Dedifferentiated amniotic fluid mesenchymal stem cell (primary cell): Measurements from ENCODE around the gene PRICKLE3.
"Not testable (repeated sequence)": the region's sequence is repeated elsewhere in the genome, so short reads cannot be mapped to it uniquely, and the experiment has no call there.

Experiments
- DNase-seq: peaks from one replicate; pipeline ENCODE4 v3.0.0-alpha.2; 2016; ENCODE audit errors: extremely low spot score

PRICKLE3 gene

DNA sequence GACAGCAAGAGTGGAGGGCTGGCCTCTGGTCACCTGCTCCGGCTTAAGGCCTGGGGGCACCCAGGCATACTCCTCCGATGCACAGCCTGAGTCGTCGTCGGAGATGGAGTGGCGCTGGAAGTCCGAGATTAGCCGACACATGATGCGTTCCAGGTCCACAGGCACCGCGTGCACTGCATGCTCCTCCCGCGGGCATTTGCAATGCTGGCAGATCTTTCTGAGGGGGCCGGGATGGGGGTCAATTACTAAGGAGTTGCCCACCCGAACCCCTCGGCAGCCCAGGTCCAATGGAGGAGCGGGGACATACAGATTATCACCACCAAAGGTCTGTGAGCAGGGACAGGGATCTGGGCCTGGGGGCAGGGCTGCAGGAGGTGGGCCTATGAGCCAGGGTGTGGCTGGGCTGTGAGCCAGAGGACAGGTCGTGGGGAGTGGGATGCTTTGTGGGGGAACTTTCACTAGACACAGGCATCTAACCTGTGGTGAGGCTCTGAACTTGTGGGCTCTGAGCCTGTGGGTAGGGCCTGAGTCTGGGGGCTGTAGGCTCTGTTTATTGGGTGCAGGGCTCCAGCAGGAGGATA lies 2.4 kb downstream of the PRICKLE3 start:
- no peak for DNase-seq

DNA sequence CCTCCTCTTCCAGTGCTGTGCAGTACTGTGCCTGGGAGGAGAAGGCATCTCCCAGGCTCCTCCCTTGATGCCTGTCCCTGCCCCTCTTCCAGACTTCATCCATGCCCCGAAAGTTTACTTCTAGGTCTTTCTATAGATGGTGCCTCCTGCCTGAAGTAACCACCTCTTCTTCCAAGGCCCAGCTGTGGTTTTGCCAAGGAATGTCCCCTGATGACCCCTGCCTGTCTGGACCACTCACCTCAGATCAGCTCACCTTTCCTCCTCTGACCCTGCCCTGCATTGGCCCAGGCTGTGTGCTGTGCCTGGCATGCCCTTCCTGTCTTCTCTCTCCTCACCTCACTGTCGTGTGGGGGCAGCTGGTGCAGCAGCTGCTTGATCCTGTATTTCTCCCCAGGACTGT lies 6.8 kb downstream of the PRICKLE3 start:
- DNase-seq, result no peak

DNA sequence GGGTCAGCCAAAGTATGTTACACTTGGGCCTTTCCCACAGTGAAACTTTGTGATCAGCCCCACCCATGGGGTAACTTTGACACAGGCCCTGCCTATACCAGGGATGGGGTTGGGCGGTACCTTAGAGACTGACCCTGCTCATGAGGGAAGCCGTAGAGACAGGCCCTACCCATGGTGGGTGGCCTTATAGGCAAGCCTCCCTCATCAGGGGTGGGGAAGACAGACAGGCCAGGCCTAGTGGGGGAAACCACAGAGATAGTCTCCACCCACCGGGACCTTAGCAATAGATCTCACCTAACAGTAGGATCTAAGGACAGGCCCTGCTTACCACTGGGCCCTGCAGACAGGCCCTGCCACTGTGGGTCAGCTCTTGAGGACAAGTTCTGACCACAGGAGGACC lies 7.6 kb downstream of the PRICKLE3 start:
- DNase-seq, result no peak

DNA sequence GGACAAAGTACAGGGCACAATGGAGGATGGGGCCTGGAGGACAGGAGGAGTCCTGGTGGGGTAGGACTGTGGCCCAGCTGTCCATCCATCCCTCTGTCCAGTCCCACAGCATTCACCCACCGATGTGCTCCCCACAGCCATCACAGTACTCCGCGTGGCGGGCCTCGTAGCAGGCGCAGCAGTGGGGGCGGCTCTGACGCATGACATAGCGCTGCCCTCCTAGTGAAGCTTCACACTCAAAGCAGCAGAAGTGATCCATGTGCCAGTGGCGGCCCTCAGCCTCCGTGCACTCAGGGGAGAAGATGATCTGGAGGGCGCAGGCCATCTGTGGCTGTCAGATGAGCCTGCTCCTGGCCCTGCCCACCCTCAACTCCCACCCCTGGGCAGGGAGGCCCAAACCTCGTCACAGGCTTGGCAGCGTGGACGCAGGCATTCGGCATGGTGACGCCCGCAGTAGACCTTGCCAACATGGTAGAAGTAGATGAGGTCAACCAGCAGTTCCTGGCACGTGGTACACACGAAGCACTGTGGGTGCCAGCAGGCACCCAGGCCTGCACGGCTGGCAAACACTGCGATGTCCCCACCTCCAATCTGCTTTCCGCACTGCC lies 8.2 kb downstream of the PRICKLE3 start:
- no peak for DNase-seq

DNA sequence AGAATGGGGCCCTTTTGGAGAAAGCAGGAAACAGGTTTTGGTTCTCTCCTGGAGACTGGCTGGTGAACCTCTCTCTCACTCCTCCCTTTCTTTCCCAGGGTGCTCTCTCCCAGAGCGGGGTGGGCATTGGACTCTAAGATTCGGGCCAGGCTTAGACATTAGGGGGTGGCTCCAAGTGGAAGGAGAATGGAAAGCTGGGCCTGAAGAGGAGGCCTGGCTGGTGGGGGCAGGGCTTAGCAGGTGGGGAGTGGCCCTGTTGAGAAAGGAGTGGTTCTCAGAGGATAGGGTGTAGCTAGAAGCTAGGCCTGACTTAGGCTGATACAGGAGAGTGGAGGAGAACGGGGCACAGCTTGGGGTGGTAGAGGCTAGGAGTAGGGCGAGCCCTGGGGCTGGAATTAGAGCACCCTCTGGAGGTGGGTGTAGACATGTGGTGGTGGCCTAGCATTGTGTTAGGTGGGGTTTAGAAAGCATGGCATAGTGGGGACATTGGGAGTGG lies 8.8 kb downstream of the PRICKLE3 start:
- no peak for DNase-seq

DNA sequence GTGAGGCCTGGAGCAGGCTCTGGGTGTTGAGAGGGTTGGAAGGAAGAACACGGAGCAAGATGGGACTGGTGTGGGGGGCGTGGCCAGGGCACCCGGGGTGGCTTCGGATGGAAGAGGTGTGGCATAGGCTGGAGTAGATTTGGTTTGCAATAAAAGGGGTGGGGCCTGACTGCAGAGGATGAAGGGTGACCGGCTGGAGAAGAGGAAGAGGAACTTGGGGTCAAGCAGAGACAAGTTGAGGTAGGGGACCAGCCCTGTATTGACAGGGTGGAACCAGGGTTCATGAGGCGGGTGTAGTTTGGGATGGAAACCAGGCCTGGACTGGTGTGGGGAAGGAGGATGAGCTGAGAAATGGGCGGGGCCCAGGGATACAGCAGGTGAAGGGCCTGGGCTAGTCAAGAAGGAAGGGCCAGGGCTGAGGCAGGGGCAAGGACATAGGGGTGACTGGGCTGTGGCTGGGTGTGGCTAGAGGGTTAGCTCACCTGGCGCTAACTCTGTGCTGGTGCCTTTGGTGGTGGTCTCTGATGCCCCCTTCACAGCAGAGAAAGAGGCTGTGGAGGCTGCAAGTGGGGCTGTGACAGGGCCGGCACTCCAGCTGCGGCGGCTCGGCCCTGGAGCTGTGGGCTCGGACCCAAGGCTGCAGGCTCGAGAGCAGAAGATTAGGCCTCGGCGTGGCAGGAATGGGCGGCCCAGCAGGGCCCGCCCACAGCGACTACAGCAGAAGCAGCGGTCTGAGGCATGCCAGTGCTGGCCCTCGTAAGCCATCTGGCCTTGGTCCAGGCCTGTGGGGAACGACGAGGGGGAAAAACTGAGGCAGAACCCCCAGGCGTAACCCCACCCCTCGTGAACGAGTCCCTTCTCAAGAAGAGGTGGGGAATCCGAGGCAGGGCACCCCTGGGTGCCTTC lies 9.5 kb downstream of the PRICKLE3 start:
- no peak for DNase-seq

DNA sequence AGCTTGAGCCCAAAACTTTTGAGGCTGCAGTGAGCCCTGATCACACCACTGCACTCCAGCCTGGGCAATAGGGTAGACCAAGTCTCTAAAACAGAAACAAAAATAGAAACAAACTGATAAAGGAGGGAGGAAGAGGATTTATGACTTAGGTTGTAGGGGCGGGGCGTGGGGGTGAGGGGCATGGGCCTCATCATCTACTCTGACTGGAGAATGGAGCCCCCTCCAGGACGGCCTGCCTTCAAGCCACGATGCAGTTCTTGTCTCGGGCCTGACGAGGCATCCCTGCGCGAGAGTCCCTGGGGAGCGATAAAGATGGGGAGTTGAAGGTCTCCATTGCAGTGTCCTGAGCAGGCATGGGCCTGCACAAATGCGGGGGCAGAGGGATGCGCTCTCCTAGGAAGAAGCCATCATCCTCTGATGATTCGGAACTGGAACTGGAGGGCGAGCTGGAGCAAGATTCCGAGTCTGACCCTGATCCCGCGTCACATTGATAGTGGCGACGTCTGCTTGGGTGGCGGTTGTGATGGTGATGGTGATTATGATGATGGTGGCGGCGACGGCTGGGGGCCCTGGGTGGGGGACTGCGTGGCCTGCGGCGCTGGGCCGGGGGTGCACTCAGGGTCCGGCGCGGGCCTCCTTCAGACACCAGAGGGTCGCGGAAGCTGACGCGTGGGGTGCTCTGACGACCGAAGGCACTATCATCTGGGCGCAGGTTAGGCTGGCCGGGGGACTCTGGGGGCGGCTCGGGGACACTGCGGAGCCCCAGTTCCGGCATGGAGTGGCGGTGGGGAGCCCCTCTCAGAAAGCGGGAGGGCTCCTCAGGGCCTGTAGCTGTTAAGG lies 10.5 kb downstream of the PRICKLE3 start:
- no peak for DNase-seq

DNA sequence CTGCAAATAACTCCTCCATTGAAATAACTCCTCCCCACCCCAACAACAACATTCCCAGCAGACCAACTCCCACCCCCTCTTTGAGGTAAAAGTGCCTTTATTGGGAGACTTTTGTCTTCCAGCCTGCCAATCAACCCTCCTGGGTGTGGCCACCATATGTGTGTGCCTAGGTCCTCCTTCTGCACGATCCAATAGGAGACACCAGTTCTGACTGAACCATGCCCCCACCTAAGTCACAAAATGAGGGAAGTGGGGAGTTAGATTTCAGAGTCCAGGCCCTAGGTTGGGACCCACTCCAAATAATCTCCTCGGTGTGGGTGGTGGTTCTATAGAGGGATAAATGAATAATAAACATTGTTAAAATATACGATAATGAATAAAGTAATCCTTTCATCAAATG lies 11.4 kb downstream of the PRICKLE3 start:
- DNase-seq, result no peak

DNA sequence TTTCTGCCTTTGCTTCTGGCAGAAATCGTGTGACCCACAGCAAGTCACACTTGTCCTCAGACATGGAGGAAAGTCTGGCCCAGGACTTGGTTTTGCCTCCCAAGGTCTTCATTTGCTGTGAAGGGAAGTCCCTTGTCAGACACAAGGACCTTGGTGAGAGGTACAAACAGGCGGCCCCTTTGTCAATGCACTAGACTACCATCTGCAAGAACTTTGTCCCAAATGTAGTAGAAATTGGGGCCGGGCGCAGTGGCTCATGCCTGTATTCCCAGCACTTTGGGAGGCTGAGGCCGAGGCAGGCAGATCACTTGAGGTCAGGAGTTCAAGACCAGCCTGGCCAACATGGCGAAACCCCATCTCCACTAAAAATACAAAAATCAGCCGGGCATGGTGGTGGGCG lies 12.6 kb downstream of the PRICKLE3 start:
- DNase-seq, result not testable (repeated sequence)

DNA sequence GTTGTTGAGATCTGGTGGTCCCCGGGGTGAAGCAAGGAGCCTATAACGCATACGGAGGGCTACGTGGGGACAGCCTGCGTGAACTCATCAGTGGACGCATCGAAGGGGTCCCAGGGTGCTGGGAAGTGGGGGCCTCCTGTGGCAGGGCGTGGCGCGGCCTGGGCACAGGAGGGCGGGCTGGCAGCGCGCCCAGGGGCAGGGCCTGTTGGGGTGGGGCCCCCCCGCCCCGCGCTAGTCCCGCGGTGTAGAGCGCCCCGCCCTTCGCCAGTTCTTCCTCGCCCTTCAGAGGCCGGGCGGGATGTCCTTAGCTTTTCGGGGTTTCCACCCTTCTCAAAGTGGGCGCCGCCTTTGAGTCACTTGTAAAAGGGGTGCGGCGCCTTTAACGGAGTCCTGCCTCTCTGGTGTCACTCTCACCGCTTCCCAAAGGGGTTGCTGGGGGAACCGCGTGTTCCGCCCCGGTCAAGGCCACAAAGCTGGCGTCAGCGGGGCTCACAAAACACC lies 13.8 kb downstream of the PRICKLE3 start:
- no peak for DNase-seq

DNA sequence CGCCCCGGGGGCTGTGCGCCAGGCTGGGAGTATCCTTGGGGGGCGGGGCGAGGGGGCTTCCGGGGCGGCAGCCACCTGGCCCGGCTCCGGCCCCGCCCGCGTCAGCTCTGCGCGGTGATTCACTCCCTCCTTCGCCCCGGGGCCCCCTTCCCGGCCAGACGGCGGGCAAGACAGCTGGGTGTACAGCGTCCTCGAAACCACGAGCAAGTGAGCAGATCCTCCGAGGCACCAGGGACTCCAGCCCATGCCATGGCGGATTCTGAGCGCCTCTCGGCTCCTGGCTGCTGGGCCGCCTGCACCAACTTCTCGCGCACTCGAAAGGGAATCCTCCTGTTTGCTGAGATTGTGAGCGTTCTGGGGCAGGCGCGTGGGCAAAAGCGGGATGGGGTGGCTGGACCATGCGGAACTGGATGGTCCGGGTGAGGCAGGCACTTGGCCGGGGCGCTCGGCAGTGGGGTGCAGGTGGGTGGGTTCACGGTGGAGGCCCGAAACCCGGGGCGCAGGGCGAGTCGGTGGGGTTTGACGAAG lies 14.4 kb downstream of the PRICKLE3 start, which contains the start of gene PLP2:
Gene PLP2, plus strand, starts transcription at position 147 of the 528 bp plus-strand sequence. Its CDS starts 103 bp downstream, at position 250.
- no peak for DNase-seq

DNA sequence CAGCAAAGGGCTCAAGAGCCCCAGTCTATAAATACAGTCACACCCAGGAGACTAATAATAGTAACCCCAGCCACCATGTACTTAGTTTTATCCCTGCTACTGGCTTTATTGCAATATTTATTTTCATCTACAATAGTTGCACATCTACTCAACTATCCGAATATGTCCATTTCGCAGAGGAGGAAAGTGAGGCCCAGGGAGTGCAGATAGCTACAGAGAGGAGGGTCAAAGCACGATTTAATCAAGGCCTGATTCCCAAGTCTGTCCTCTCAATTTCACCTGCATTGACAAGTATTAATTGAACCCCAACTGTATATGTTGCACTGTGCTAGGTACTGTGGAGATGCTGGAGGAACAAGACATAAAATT lies 18.4 kb downstream of the PRICKLE3 start:
- DNase-seq, result no peak

DNA sequence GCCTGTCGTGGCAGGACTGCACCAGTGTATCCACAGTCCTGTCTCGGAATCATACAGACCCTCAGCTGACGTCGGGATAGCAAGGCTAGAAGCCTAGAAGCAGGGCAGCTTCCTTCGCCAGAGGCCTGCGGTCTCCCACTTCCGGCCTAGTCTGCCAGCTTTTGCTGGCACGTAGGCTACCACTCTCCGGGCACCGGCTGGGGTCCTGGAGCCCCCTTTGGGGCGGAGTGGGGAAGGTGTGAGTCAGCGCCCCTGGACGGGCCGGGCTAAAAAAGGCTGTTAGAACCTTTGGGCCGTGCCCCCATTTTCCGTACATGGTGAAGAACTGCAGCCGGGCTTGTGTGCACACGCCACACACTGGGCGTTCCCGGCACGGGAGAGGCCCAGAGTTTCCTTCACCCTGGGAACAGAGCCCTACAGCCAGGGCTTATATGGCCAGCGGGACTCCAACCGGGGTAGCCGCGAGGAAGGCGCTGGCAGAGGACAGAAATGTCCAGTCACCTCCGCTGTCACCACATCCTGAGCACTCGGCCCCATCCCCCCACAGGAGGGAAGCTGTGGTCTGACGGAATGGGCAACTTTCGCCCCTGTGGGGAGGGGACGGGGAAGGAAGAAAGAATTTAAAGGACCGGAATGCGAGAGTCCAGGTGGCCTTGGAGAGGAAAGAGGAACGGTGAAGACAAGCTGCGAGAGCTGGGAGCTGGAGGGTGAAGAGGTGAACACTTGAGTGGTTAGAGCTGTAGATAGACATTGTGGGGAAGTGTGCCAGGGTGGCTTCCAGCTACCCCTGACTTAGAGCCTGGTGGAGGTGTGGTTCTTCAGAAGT lies 19.0 kb downstream of the PRICKLE3 start:
- no peak for DNase-seq

DNA sequence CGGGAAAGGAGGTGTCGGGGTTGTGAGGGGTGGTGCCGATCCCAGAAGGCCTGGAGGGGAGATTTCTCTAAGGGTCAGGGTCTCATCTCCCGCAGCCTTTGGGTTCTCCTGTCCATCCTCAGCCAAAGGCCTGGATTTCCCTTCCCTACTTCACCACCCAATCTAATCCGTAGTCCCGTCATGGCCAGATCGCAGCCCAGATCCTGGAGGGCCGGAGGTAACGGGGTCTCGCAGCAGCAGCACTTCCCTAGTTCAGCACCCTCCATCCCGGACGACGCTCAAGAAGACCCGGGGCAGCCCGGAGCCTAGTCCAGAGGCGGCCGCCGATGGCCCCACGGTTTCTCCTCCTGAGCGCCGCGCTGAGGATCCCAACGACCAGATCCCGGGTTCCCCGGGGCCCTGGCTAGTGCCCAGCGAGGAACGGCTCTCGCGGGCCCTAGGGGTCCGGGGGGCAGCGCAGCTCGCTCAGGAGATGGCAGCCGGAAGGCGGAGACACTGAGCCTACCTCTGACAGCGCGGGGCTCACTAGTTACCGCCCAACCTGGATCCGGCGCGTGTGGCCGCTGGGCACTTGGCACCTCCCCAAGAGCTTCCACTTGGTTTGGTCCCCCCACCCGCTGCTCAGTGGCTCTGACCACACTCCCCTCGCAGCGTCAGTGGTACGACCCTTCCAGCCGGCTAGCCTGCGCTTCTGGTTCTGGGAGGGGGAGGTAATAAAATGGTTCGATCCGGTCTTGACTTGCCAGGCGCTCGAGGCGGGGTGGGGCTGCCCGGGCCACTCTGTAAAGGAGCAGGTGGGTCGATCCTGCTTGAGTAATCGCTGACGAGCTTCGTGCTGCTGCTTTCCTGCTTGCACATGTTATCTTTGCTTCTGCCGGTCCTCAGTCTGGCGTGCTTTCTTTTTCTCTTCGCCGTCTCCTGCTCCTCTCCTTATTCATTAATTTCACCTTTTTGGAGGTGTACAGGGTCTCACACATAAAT lies 20.0 kb downstream of the PRICKLE3 start:
- DNase-seq, result no peak

DNA sequence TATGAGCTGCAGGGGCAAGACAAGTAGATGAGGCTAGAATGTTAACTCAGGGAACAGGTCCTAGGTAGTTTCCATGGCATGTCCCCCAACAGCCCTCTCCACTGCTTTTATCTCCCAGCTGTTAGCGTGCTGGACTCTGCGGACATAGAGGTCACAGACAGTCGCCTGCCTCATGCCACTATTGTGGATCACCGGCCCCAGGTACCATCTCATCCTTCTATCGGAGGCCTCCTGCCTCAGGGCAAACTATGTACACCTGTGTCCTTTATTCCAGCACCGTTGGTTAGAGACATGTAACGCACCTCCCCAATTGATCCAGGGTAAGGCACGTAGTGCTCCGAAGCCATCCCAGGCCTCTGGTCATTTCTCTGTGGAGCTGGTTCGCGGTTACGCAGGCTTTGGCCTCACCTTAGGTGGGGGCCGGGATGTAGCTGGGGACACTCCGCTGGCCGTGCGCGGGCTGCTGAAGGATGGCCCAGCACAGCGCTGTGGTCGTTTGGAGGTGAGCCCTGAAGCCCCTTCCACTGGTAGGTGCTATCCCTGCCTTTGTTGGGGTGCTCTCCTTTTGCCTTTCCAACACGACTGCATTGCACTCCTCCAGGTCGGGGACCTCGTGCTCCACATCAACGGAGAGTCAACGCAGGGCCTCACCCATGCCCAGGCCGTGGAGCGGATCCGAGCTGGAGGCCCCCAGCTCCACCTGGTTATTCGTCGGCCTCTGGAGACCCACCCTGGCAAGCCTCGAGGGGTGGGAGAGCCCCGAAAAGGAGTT lies 21.4 kb downstream of the PRICKLE3 start:
- no peak for DNase-seq

DNA sequence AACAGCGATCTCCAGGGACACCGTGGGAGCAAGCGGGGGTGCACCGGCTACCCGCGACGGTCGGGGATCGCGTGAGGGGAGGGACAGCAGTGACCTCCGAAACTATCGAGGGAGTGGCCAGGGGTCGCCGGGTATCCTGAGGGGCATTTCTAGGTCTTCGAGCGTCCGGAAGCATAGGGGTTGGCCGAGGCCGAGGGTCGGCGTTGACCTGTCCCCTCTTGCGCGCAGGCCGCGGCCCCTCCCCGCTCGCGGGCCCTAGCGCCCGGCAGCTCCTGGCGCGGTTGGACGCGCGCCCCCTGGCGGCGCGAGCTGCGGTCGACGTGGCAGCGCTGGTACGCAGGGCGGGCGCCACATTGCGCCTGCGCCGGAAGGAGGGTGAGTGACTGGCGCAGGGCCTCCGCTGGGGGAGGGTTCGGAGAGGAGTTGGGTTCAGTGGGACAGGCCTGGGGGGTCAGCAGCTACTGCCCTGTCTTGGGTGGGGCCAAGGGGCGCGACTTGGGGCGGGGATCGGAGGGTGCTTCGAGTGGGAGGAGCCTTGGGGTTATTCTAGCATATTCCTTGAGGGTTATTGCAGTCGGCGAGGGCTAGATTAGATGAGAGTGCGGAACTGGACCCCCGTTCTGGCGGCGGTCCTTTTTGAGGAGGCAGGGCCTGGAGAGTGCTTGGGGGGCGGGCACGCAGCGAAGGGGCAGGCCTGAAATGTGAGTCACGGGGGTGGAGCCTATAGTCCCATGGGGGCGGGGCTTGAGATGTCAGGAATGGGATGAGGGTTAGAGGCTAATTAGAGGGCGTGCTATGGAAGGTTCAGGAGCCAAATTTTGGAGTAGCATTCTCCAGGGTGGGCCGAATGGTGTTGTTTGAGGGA lies 22.4 kb downstream of the PRICKLE3 start:
- DNase-seq, result peak; percentile 51

DNA sequence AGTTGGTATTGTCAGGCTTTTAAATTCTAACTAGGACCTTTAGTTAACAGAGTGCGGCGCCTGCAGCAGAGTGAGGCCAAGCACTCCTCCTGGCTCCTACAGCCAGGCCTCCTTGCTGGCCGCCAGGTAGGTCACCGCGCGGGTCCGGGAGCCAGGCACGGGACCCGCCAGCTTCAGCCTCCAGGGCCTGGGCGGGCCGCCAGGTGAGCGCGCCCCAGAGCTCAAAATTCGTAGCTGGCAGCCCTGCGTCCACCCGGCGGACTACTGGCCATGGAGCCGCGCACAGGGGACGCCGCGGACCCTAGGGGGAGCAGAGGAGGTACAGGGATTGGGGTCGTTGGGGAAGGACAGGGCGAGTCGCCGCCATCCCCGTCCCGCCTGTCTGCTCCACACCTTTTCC lies 23.6 kb downstream of the PRICKLE3 start, which contains the start of gene MAGIX:
Gene MAGIX, plus strand, starts transcription at position 139 of the 400 bp plus-strand sequence. Its CDS starts 132 bp downstream, at position 271.
- no peak for DNase-seq
